Dedifferentiated amniotic fluid mesenchymal stem cell (primary cell): ENCODE data around the gene SPECC1.
"Not testable (repeated sequence)": the region's sequence is repeated elsewhere in the genome, so short reads cannot be mapped to it uniquely, and the experiment has no call there.

Experiments used
- DNase-seq: peaks from one replicate; pipeline ENCODE4 v3.0.0-alpha.2; 2016; ENCODE audit errors: extremely low spot score

Gene SPECC1

GRCh38 chr17:20010936-20011335 lies 1.8 kb downstream of the SPECC1 start:
- no peak for DNase-seq

GRCh38 chr17:20012017-20012536 lies 2.9 kb downstream of the SPECC1 start:
- DNase-seq, result no peak

- not testable (repeated sequence) for DNase-seq
Measured at GRCh38 chr17:20016475-20016992, 7.4 kb downstream of the SPECC1 start.

GRCh38 chr17:20022701-20023100 lies 13.5 kb downstream of the SPECC1 start:
- no peak for DNase-seq

- DNase-seq, result no peak
Measured at GRCh38 chr17:20026960-20027359, 17.8 kb downstream of the SPECC1 start.

- no peak for DNase-seq
Measured at GRCh38 chr17:20028443-20028842, 19.3 kb downstream of the SPECC1 start.

- DNase-seq, result no peak
Measured at GRCh38 chr17:20032636-20033035, 23.5 kb downstream of the SPECC1 start.

GRCh38 chr17:20033415-20033814 lies 24.3 kb downstream of the SPECC1 start:
- no peak for DNase-seq

GRCh38 chr17:20035501-20035900 lies 26.3 kb downstream of the SPECC1 start:
- no peak for DNase-seq

GRCh38 chr17:20037286-20037685 lies 28.1 kb downstream of the SPECC1 start:
- DNase-seq, result not testable (repeated sequence)

GRCh38 chr17:20039037-20039436 lies 29.9 kb downstream of the SPECC1 start:
- no peak for DNase-seq

- no peak for DNase-seq
Measured at GRCh38 chr17:20040216-20040615, 31.1 kb downstream of the SPECC1 start.

GRCh38 chr17:20043021-20043420 lies 33.9 kb downstream of the SPECC1 start:
- no peak for DNase-seq

GRCh38 chr17:20045476-20045875 lies 36.3 kb downstream of the SPECC1 start:
- no peak for DNase-seq

GRCh38 chr17:20046629-20047028 lies 37.5 kb downstream of the SPECC1 start:
- no peak for DNase-seq

- no peak for DNase-seq
Measured at GRCh38 chr17:20051624-20052023, 42.5 kb downstream of the SPECC1 start.

GRCh38 chr17:20053361-20053964 lies 44.3 kb downstream of the SPECC1 start:
- DNase-seq, result no peak

GRCh38 chr17:20059728-20060188 lies 50.6 kb downstream of the SPECC1 start:
- DNase-seq, result no peak

- peak; percentile 77 for DNase-seq
Measured at GRCh38 chr17:20063665-20064648, 54.8 kb downstream of the SPECC1 start.

GRCh38 chr17:20066253-20066652 lies 57.1 kb downstream of the SPECC1 start:
- DNase-seq, result peak; percentile 65

GRCh38 chr17:20067711-20068110 lies 58.6 kb downstream of the SPECC1 start:
- DNase-seq, result no peak

GRCh38 chr17:20068445-20068844 lies 59.3 kb downstream of the SPECC1 start:
- DNase-seq, result no peak
